HEK293 (cell line): Measurements from ENCODE around the gene GALNT2.

Experiments used
- CTCF ChIA-PET: fragments of 350-600 bp; formaldehyde crosslinking; extraction: SDS; loops from one replicate; lab custom pipeline; 2021; ENCODE audit warnings: antibody characterized with exemption; lab: Yijun Ruan, JAX
- POLR2A ChIA-PET: fragments of 300-600 bp; formaldehyde crosslinking; extraction: SDS; loops from one replicate; lab custom pipeline; 2020; ENCODE audit warnings: antibody characterized with exemption, inconsistent platforms; lab: Yijun Ruan, JAX
- H3K27ac ChIP-seq: fragments of 200-500 bp; sonication (Bioruptor generic); 2 replicates; pipeline ENCODE4 v1.5.1; 2014; ENCODE audit warnings: low read depth, low read length, control low read depth, inconsistent platforms; ENCODE audit errors: extremely low read depth
- H3K36me3 ChIP-seq, 2 experiments: fragments of 200-500 bp in 1 of 2; sonication (Bioruptor generic) in 1 of 2; 1 replicate in 1 of 2; 2 replicates in 1 of 2; pipeline ENCODE4 v1.5.1; 2014 to 2017; ENCODE audit warnings: inconsistent platforms in 2 of 2, low read length in 2 of 2; ENCODE audit not compliant: control insufficient read depth in 2 of 2, insufficient read depth in 1 of 2
- H3K4me1 ChIP-seq: fragments of 200-500 bp; sonication (Bioruptor generic); 2 replicates; pipeline ENCODE4 v1.5.1; 2014; ENCODE audit warnings: mild to moderate bottlenecking, low read length, inconsistent platforms; ENCODE audit not compliant: control insufficient read depth, insufficient read depth
- H3K4me3 ChIP-seq: 2 replicates; pipeline ENCODE4 v1.5.1; 2011; ENCODE audit warnings: low read depth, mild to moderate bottlenecking, control low read depth, low read length, moderate library complexity
- H3K9me3 ChIP-seq: fragments of 200-500 bp; sonication (Bioruptor generic); 2 replicates; pipeline ENCODE4 v1.5.1; 2014; ENCODE audit warnings: low read depth, low read length, inconsistent platforms; ENCODE audit not compliant: control insufficient read depth, insufficient read depth
- MYNN ChIP-seq: fragments of 450-650 bp; formaldehyde crosslinking; IDR thresholded peaks from 2 replicates; pipeline ENCODE4 v1.5.1; 2016; ENCODE audit warnings: missing biosample characterization, missing genetic modification characterization, borderline replicate concordance
- YY1 ChIP-seq: fragments of 450-650 bp; formaldehyde crosslinking; IDR thresholded peaks from 2 replicates; pipeline ENCODE4 v1.5.1; 2018; ENCODE audit warnings: missing biosample characterization, missing genetic modification characterization
- ZBTB7A ChIP-seq: fragments of 450-650 bp; formaldehyde crosslinking; IDR thresholded peaks from 2 replicates; pipeline ENCODE4 v1.5.1; 2016; ENCODE audit warnings: low read depth, missing biosample characterization, missing genetic modification characterization
- ZNF184 ChIP-seq: fragments of 450-650 bp; IDR thresholded peaks from 2 replicates; pipeline ENCODE4 v1.5.1; 2018; ENCODE audit warnings: missing biosample characterization, mild to moderate bottlenecking, missing genetic modification characterization
- ZNF19 ChIP-seq: fragments of 450-650 bp; formaldehyde crosslinking; IDR thresholded peaks from 2 replicates; pipeline ENCODE4; 2016; ENCODE audit warnings: missing biosample characterization, missing genetic modification characterization, low read depth
- ZNF23 ChIP-seq: fragments of 450-650 bp; formaldehyde crosslinking; IDR thresholded peaks from 2 replicates; pipeline ENCODE4 v1.5.1; 2016; ENCODE audit warnings: missing biosample characterization, missing genetic modification characterization, borderline replicate concordance
- ZNF302 ChIP-seq: fragments of 450-650 bp; formaldehyde crosslinking; IDR thresholded peaks from 2 replicates; pipeline ENCODE4 v1.5.1; 2016; ENCODE audit warnings: missing biosample characterization, missing genetic modification characterization, low read depth
- ZNF335 ChIP-seq: fragments of 450-650 bp; formaldehyde crosslinking; conservative IDR thresholded peaks from 2 replicates; pipeline ENCODE4 v1.5.1; 2016; ENCODE audit warnings: missing biosample characterization, missing genetic modification characterization
- ZNF423 ChIP-seq: fragments of 450-650 bp; formaldehyde crosslinking; IDR thresholded peaks from 2 replicates; pipeline ENCODE4 v1.5.1; 2016; ENCODE audit warnings: missing biosample characterization, missing genetic modification characterization
- ZNF561 ChIP-seq: fragments of 450-650 bp; IDR thresholded peaks from 2 replicates; pipeline ENCODE4 v1.5.1; 2018; ENCODE audit warnings: missing biosample characterization, missing genetic modification characterization, borderline replicate concordance
- ZNF596 ChIP-seq: fragments of 450-650 bp; IDR thresholded peaks from 2 replicates; pipeline ENCODE4 v1.5.0; 2018; ENCODE audit warnings: missing biosample characterization, mild to moderate bottlenecking, missing genetic modification characterization, moderate library complexity
- ZNF670 ChIP-seq: fragments of 450-650 bp; formaldehyde crosslinking; IDR thresholded peaks from 2 replicates; pipeline ENCODE4 v1.5.1; 2016; ENCODE audit warnings: missing biosample characterization, missing genetic modification characterization, low read depth
- ZNF843 ChIP-seq: fragments of 450-650 bp; formaldehyde crosslinking; IDR thresholded peaks from 2 replicates; pipeline ENCODE4 v1.5.1; 2016; ENCODE audit warnings: missing biosample characterization, missing genetic modification characterization
- ZXDB ChIP-seq: fragments of 450-650 bp; formaldehyde crosslinking; IDR thresholded peaks from 2 replicates; pipeline ENCODE4 v1.5.1; 2016; ENCODE audit warnings: missing biosample characterization, missing genetic modification characterization
- TF ChIP-seq, protein P1 (sequence below): fragments of 450-650 bp; formaldehyde crosslinking; IDR thresholded peaks from 2 replicates; pipeline ENCODE4 v1.5.1; 2016; ENCODE audit warnings: missing biosample characterization, missing genetic modification characterization
- TF ChIP-seq, protein P2 (sequence below): fragments of 450-650 bp; formaldehyde crosslinking; conservative IDR thresholded peaks from 2 replicates; pipeline ENCODE4 v1.5.1; 2016; ENCODE audit warnings: low read depth, missing biosample characterization, missing genetic modification characterization
- TF ChIP-seq, protein P3 (sequence below): fragments of 450-650 bp; formaldehyde crosslinking; IDR thresholded peaks from 2 replicates; pipeline ENCODE4 v1.5.1; 2016; ENCODE audit warnings: missing biosample characterization, missing genetic modification characterization
- TF ChIP-seq, protein P4 (sequence below): fragments of 450-650 bp; formaldehyde crosslinking; IDR thresholded peaks from 2 replicates; pipeline ENCODE4 v1.5.1; 2016; ENCODE audit warnings: missing biosample characterization, missing genetic modification characterization

Gene GALNT2

DNA sequence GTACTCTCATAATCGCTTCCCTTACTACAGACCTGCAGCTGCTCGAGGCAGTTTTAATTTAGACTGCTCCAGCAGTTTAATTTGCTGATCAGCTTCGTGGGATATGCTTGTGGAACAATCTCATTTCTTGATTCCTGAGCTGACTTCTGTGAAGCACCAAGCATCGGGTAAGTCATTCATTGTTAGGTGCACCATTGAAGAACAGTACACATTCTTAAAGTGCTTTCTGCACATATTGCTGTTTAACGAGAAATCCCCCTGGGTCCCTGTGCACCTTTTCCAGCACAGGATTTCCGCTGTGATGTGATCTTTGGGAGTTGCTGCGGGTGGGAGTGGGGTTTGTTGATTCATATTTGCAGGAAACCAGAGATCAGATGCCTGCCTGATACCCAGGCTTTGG is 9.1 kb downstream of the GALNT2 start:
- no peak overlapping the region for H3K27ac ChIP-seq

DNA sequence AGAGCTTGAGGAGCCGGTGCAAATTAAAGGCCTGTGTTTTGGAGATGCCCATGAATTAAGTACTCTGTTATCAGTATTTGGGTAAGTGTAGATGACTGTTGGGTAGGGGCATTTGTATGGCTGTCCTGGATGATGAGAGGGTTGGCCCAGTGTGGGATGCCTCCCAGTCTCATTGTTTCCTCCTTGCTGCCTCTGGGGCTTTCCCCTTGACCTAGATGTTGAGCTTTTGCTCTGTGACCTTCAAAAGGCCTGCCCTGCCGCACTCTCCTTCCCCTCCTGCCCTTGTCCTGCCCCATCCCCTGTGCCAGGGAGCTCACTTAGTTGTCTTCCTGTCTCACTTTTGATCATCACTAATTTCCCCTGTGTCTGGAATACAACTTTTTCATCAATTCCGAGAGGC is 10.0 kb downstream of the GALNT2 start:
- peaks cover 15% of the 10 kb centered on the region for H3K4me1 ChIP-seq
- H3K36me3 ChIP-seq: no peaks in the 10 kb centered on the region
- TF ChIP-seq ZNF335 (tag by site-specific recombination) (no peak), ZBTB7A (tag by site-specific recombination) (no peak), ZNF670 (tag by site-specific recombination) (no peak), ZNF23 (tag by site-specific recombination) (no peak), ZXDB (tag by site-specific recombination) (no peak), ZNF843 (no peak)
- TF ChIP-seq, protein P1, sequence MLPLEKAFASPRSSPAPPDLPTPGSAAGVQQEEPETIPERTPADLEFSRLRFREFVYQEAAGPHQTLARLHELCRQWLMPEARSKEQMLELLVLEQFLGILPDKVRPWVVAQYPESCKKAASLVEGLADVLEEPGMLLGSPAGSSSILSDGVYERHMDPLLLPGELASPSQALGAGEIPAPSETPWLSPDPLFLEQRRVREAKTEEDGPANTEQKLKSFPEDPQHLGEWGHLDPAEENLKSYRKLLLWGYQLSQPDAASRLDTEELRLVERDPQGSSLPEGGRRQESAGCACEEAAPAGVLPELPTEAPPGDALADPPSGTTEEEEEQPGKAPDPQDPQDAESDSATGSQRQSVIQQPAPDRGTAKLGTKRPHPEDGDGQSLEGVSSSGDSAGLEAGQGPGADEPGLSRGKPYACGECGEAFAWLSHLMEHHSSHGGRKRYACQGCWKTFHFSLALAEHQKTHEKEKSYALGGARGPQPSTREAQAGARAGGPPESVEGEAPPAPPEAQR (tag by site-specific recombination): no peak
- TF ChIP-seq, protein P2, sequence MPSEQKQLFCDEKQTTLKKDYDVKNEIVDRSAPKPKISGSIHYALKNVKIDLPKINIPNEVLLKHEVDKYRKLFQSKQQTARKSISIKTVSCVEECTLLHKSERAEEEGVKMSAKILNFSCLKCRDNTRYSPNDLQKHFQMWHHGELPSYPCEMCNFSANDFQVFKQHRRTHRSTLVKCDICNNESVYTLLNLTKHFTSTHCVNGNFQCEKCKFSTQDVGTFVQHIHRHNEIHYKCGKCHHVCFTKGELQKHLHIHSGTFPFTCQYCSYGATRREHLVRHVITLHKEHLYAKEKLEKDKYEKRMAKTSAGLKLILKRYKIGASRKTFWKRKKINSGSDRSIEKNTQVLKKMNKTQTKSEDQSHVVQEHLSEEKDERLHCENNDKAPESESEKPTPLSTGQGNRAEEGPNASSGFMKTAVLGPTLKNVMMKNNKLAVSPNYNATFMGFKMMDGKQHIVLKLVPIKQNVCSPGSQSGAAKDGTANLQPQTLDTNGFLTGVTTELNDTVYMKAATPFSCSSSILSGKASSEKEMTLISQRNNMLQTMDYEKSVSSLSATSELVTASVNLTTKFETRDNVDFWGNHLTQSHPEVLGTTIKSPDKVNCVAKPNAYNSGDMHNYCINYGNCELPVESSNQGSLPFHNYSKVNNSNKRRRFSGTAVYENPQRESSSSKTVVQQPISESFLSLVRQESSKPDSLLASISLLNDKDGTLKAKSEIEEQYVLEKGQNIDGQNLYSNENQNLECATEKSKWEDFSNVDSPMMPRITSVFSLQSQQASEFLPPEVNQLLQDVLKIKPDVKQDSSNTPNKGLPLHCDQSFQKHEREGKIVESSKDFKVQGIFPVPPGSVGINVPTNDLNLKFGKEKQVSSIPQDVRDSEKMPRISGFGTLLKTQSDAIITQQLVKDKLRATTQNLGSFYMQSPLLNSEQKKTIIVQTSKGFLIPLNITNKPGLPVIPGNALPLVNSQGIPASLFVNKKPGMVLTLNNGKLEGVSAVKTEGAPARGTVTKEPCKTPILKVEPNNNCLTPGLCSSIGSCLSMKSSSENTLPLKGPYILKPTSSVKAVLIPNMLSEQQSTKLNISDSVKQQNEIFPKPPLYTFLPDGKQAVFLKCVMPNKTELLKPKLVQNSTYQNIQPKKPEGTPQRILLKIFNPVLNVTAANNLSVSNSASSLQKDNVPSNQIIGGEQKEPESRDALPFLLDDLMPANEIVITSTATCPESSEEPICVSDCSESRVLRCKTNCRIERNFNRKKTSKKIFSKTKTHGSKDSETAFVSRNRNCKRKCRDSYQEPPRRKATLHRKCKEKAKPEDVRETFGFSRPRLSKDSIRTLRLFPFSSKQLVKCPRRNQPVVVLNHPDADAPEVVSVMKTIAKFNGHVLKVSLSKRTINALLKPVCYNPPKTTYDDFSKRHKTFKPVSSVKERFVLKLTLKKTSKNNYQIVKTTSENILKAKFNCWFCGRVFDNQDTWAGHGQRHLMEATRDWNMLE: no peak
- TF ChIP-seq, protein P3, sequence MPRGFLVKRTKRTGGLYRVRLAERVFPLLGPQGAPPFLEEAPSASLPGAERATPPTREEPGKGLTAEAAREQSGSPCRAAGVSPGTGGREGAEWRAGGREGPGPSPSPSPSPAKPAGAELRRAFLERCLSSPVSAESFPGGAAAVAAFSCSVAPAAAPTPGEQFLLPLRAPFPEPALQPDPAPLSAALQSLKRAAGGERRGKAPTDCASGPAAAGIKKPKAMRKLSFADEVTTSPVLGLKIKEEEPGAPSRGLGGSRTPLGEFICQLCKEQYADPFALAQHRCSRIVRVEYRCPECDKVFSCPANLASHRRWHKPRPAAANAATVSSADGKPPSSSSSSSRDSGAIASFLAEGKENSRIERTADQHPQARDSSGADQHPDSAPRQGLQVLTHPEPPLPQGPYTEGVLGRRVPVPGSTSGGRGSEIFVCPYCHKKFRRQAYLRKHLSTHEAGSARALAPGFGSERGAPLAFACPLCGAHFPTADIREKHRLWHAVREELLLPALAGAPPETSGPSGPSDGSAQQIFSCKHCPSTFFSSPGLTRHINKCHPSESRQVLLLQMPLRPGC (tag by site-specific recombination): no peak
- TF ChIP-seq, all 188 proteins: peak for 0
- POLR2A ChIA-PET: interaction anchor here (1.3 kb wide), 1 partner anchor 11 kb away, joined by 3 read pairs; no protein-coding TSS in a partner anchor
- CTCF ChIA-PET: interaction anchor here (0.6 kb wide), 1 partner anchor 193 kb away, joined by 3 read pairs; no protein-coding TSS in a partner anchor
- H3K27ac ChIP-seq: no peak overlapping the region
- H3K9me3 ChIP-seq: no peaks in the 10 kb centered on the region
- no peak overlapping the region for H3K4me3 ChIP-seq

More for the DNA sequence above, 9.1 kb downstream of the GALNT2 start:
- no peaks in the 10 kb centered on the region for H3K9me3 ChIP-seq
- H3K36me3 ChIP-seq: no peaks in the 10 kb centered on the region
- ChIA-PET POLR2A (no interaction called here), CTCF (interaction anchor here (0.6 to 1.2 kb wide), 2 partner anchors 82 to 194 kb away, joined by 3 read pairs; no protein-coding TSS in a partner anchor)
- H3K4me1 ChIP-seq: peaks cover 15% of the 10 kb centered on the region
- no peak overlapping the region for H3K4me3 ChIP-seq
- no peak for TF ChIP-seq ZNF302 (tag by site-specific recombination)
- TF ChIP-seq ZNF423 (tag by site-specific recombination): no peak
- TF ChIP-seq ZNF19 (tag by site-specific recombination): no peak
- TF ChIP-seq, protein P4, sequence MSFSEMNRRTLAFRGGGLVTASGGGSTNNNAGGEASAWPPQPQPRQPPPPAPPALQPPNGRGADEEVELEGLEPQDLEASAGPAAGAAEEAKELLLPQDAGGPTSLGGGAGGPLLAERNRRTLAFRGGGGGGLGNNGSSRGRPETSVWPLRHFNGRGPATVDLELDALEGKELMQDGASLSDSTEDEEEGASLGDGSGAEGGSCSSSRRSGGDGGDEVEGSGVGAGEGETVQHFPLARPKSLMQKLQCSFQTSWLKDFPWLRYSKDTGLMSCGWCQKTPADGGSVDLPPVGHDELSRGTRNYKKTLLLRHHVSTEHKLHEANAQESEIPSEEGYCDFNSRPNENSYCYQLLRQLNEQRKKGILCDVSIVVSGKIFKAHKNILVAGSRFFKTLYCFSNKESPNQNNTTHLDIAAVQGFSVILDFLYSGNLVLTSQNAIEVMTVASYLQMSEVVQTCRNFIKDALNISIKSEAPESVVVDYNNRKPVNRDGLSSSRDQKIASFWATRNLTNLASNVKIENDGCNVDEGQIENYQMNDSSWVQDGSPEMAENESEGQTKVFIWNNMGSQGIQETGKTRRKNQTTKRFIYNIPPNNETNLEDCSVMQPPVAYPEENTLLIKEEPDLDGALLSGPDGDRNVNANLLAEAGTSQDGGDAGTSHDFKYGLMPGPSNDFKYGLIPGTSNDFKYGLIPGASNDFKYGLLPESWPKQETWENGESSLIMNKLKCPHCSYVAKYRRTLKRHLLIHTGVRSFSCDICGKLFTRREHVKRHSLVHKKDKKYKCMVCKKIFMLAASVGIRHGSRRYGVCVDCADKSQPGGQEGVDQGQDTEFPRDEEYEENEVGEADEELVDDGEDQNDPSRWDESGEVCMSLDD (tag by site-specific recombination): no peak
- no peak for TF ChIP-seq MYNN
- no peak for TF ChIP-seq ZNF596 (tag by site-specific recombination)
- no peak for TF ChIP-seq ZNF561 (tag by site-specific recombination)
- no peak for TF ChIP-seq ZXDB (tag by site-specific recombination)
- TF ChIP-seq ZNF184 (tag by site-specific recombination): no peak
- no peak for TF ChIP-seq ZNF670 (tag by site-specific recombination)
- TF ChIP-seq YY1: no peak
- TF ChIP-seq, all 188 proteins: peak for 0
